ENCODE data around the gene MYL6. TPM values are rescaled to one million over a fixed set of nuclear protein-coding genes. Genes with fewer than 3 reads are reported as not detected.

MYL6 gene
- total and polyA plus RNA-seq, 2 experiments from 2014 or later = 2,662 to 3,948 TPM

DNA sequence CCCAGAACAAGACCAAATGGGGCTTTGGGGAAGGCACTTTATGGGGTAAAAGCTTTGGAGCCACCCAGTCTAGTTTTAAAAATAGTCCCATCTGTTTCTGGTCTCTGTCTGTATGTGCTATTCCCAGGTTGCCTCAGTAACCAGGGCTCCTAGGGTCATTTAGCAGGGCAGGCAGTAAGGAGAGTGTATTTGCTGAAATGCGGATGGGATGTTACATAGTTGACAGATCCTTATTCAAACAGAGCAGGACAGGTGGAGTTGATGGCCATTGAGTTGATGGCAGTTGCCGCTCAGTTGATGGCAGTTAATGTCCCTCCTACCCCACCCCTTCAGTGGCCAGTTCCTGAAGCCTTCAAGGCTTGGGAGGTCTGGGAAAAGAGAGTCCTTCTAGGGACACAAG is 35.5 kb upstream of the MYL6 start:
- Histone ChIP-seq H3K4me2 (ENCODE audit: unreplicated experiment) (no peak overlapping the region), H3K4me3 (no peak overlapping the region), H3K4me1 (ENCODE audit: insufficient read depth) (peaks cover 28% of the 10 kb centered on the region), H2AFZ (no peak overlapping the region), H3K27me3 (replicated peaks; ENCODE audit: insufficient read depth) (no peaks in the 10 kb centered on the region), H3K9me2 (ENCODE audit: insufficient read depth) (no peaks in the 10 kb centered on the region), H3F3A (ENCODE audit: insufficient read depth) (peaks cover 42% of the 10 kb centered on the region), H3K9me3 (ENCODE audit: low read depth) (no peaks in the 10 kb centered on the region), H3K9ac (no peak overlapping the region), H3K79me2 (ENCODE audit: insufficient read depth) (peaks cover 40% of the 10 kb centered on the region), H4K20me1 (ENCODE audit: insufficient read depth) (no peaks in the 10 kb centered on the region), H3K36me3 (ENCODE audit: low read depth) (no peaks in the 10 kb centered on the region), H3K27ac (no peak overlapping the region)
- in situ Hi-C loops (cut with MboI) = no loop called here
- DNase-seq = no peak
- 80 to 87% methylated on average over 2 of the region's 2 CpGs for WGBS, 2 experiments (ENCODE audit: low coverage in 1 of 2, low lambda C conversion rate in 2 of 2, missing lambda C conversion rate in 2 of 2)
- TF ChIP-seq EZH2 (IDR thresholded peaks at IDR 0.05; ENCODE audit: insufficient read depth, poor library complexity, severe bottlenecking) (no peak), EZH2phosphoT487 (IDR thresholded peaks at IDR 0.05; ENCODE audit: insufficient read depth, low read depth) (no peak)

DNA sequence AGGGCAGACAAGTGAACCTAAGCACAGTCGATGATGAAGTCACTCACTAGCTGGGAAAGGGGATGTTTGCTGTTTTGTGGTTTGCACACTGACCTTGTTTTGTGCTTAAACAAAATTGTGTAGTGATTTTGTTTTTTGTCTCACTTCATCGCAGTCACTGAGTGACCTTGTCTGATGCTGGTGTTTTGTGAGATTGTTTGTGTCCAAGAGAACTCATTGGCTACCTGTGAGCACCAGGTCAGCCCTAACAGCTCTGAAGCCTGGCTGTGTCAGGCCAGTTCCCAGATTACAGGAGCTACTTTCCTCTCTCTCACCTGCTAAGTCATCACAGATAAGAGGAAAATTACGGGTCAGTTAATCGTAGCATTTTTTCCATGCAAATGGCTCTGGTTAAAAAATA is 34.0 kb upstream of the MYL6 start:
- in situ Hi-C loops (cut with MboI) = no loop called here
- H3K27ac ChIP-seq = no peak overlapping the region
- H3F3A ChIP-seq (ENCODE audit: insufficient read depth) = peaks cover 34% of the 10 kb centered on the region
- no peaks in the 10 kb centered on the region for H3K36me3 ChIP-seq (ENCODE audit: low read depth)
- H3K4me3 ChIP-seq = no peak overlapping the region
- DNase-seq = no peak
- TF ChIP-seq EZH2phosphoT487 (IDR thresholded peaks at IDR 0.05; ENCODE audit: insufficient read depth, low read depth) (no peak), EZH2 (IDR thresholded peaks at IDR 0.05; ENCODE audit: insufficient read depth, poor library complexity, severe bottlenecking) (no peak)
- 90% methylated on average over 4 of the region's 4 CpGs for WGBS, 2 experiments (ENCODE audit: low coverage in 1 of 2, low lambda C conversion rate in 2 of 2, missing lambda C conversion rate in 2 of 2)
- H3K79me2 ChIP-seq (ENCODE audit: insufficient read depth) = peaks cover 46% of the 10 kb centered on the region
- H3K27me3 ChIP-seq (replicated peaks; ENCODE audit: insufficient read depth) = no peaks in the 10 kb centered on the region
- H2AFZ ChIP-seq = no peak overlapping the region
- H3K9me2 ChIP-seq (ENCODE audit: insufficient read depth) = no peaks in the 10 kb centered on the region
- no peak overlapping the region for H3K9ac ChIP-seq
- peaks cover 23% of the 10 kb centered on the region for H3K4me1 ChIP-seq (ENCODE audit: insufficient read depth)
- no peak overlapping the region for H3K4me2 ChIP-seq (ENCODE audit: unreplicated experiment)
- H3K9me3 ChIP-seq (ENCODE audit: low read depth) = no peaks in the 10 kb centered on the region
- H4K20me1 ChIP-seq (ENCODE audit: insufficient read depth) = no peaks in the 10 kb centered on the region

GRCh38 chr12:56126732-56127239 is 31.4 kb upstream of the MYL6 start:
- peaks cover 7% of the 10 kb centered on the region; the same call in 1 of the 2 replicates for H3K36me3 ChIP-seq (ENCODE audit: low read depth)
- WGBS, 2 experiments (ENCODE audit: low coverage in 1 of 2, low lambda C conversion rate in 2 of 2, missing lambda C conversion rate in 2 of 2) = 34 to 43% methylated on average over 3 of the region's 3 CpGs
- H3K9me2 ChIP-seq (ENCODE audit: insufficient read depth) = no peaks in the 10 kb centered on the region
- TF ChIP-seq EZH2phosphoT487 (IDR thresholded peaks at IDR 0.05; ENCODE audit: insufficient read depth, low read depth) = no peak
- TF ChIP-seq EZH2 (IDR thresholded peaks at IDR 0.05; ENCODE audit: insufficient read depth, poor library complexity, severe bottlenecking) = no peak
- peak overlapping the region; percentile 81 for H3K4me3 ChIP-seq
- in situ Hi-C loops (cut with MboI) = no loop called here
- DNase-seq = no peak
- H2AFZ ChIP-seq = peak overlapping the region; percentile 85
- H3K9ac ChIP-seq = peak overlapping the region; percentile 79
- peak overlapping the region; percentile 99 for H3K4me2 ChIP-seq (ENCODE audit: unreplicated experiment)
- no peaks in the 10 kb centered on the region for H3K9me3 ChIP-seq (ENCODE audit: low read depth)
- H3F3A ChIP-seq (ENCODE audit: insufficient read depth) = peaks cover 32% of the 10 kb centered on the region
- peaks cover 20% of the 10 kb centered on the region for H3K4me1 ChIP-seq (ENCODE audit: insufficient read depth)
- H4K20me1 ChIP-seq (ENCODE audit: insufficient read depth) = no peaks in the 10 kb centered on the region
- H3K27me3 ChIP-seq (replicated peaks; ENCODE audit: insufficient read depth) = no peaks in the 10 kb centered on the region
- peaks cover 59% of the 10 kb centered on the region for H3K79me2 ChIP-seq (ENCODE audit: insufficient read depth)
- H3K27ac ChIP-seq = peak overlapping the region; percentile 81

DNA sequence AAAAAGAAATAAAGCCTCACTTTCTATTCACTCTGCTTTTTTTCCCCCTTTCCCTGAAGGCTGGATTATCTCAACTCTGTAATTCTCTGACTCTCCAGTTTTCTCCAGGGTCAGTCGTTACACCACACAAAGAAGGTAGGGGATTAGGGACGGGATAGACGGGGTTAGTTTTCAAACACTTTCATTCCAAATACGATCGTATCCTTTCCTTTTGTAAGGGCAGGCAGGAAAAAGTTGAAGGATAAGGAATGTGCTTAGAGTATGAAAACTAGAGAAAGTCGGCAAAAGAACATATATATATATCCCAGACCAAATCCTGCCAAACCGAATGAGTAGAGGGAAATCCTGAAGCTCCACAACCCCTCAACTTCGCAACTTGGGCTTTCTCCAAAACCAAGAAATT is 30.7 kb upstream of the MYL6 start:
- TF ChIP-seq EZH2 (IDR thresholded peaks at IDR 0.05; ENCODE audit: insufficient read depth, poor library complexity, severe bottlenecking) = no peak
- peak overlapping the region; percentile 76 for H2AFZ ChIP-seq
- H3K27me3 ChIP-seq (replicated peaks; ENCODE audit: insufficient read depth) = no peaks in the 10 kb centered on the region
- peaks cover 32% of the 10 kb centered on the region for H3F3A ChIP-seq (ENCODE audit: insufficient read depth)
- in situ Hi-C loops (cut with MboI) = no loop called here
- H3K4me3 ChIP-seq = peak overlapping the region; percentile 81
- no peak for DNase-seq
- H3K9me2 ChIP-seq (ENCODE audit: insufficient read depth) = no peaks in the 10 kb centered on the region
- H3K9ac ChIP-seq = peak overlapping the region; percentile 79
- WGBS, 2 experiments (ENCODE audit: low coverage in 1 of 2, low lambda C conversion rate in 2 of 2, missing lambda C conversion rate in 2 of 2) = 0 to 1% methylated on average over 8 of the region's 8 CpGs
- H3K9me3 ChIP-seq (ENCODE audit: low read depth) = no peaks in the 10 kb centered on the region
- peak overlapping the region; percentile 99 for H3K4me2 ChIP-seq (ENCODE audit: unreplicated experiment)
- H3K79me2 ChIP-seq (ENCODE audit: insufficient read depth) = peaks cover 66% of the 10 kb centered on the region
- peaks cover 13% of the 10 kb centered on the region; the same call in 1 of the 2 replicates for H3K36me3 ChIP-seq (ENCODE audit: low read depth)
- peak overlapping the region; percentile 81 for H3K27ac ChIP-seq
- no peaks in the 10 kb centered on the region for H4K20me1 ChIP-seq (ENCODE audit: insufficient read depth)
- peaks cover 20% of the 10 kb centered on the region for H3K4me1 ChIP-seq (ENCODE audit: insufficient read depth)

All from GM23248 (cell line).